GM19023 (cell line): ENCODE results near the gene AGRN.
"Not testable (repeated sequence)": the region's sequence is repeated elsewhere in the genome, so short reads cannot be mapped to it uniquely, and the experiment has no call there.

Source experiments
- ATAC-seq: cut with Tn5 transposase; IDR thresholded peaks from one replicate; pipeline ENCODE4 v1.9.1; 2021; ENCODE audit warnings: mild to moderate bottlenecking, moderate library complexity; ENCODE audit not compliant: unreplicated experiment

Gene AGRN

DNA sequence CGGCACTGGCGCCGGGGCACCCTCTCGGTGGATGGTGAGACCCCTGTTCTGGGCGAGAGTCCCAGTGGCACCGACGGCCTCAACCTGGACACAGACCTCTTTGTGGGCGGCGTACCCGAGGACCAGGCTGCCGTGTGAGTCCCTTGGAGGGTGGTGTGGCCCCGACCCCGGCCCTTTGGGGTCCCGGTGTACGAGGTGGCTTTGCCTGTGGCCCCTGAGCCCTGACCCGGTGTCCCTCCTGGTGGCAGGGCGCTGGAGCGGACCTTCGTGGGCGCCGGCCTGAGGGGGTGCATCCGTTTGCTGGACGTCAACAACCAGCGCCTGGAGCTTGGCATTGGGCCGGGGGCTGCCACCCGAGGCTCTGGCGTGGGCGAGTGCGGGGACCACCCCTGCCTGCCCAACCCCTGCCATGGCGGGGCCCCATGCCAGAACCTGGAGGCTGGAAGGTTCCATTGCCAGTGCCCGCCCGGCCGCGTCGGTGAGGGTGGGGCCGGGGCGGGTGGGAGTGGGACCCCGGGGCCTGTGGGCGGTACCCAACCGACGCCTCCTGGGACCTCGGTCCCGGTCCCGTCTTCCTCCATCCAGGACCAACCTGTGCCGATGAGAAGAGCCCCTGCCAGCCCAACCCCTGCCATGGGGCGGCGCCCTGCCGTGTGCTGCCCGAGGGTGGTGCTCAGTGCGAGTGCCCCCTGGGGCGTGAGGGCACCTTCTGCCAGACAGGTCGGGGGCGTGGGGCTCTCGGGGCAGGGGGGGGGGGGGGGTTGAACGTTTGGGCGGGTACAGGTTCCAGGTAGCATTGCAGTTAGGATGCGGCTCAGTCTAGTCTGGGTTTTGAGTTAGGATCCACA lies 29.6 kb downstream of the AGRN start:
- no peak for ATAC-seq

GRCh38 chr1:1050577-1051052 lies 30.7 kb downstream of the AGRN start:
- no peak for ATAC-seq

GRCh38 chr1:1051127-1051810 lies 31.3 kb downstream of the AGRN start:
- ATAC-seq = no peak

GRCh38 chr1:1052003-1052840 lies 32.3 kb downstream of the AGRN start:
- ATAC-seq = no peak

- ATAC-seq = no peak
Measured at GRCh38 chr1:1053022-1053421, 33.1 kb downstream of the AGRN start.

DNA sequence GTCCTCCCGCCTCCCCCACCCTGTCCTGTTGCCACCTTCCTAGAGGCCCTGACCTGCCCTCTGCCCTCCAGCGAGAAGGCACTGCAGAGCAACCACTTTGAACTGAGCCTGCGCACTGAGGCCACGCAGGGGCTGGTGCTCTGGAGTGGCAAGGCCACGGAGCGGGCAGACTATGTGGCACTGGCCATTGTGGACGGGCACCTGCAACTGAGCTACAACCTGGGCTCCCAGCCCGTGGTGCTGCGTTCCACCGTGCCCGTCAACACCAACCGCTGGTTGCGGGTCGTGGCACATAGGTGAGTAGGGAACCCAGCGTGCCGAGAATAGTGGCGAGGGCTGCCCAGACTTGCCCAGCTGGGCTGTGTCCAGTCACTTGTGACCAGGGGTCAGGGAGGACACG lies 33.8 kb downstream of the AGRN start:
- ATAC-seq = no peak

- no peak for ATAC-seq
Measured at GRCh38 chr1:1054099-1054700, 34.3 kb downstream of the AGRN start.

DNA sequence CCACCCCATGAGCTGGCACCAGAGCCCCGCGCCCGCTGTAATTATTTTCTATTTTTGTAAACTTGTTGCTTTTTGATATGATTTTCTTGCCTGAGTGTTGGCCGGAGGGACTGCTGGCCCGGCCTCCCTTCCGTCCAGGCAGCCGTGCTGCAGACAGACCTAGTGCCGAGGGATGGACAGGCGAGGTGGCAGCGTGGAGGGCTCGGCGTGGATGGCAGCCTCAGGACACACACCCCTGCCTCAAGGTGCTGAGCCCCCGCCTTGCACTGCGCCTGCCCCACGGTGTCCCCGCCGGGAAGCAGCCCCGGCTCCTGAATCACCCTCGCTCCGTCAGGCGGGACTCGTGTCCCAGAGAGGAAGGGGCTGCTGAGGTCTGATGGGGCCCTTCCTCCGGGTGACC lies 35.1 kb downstream of the AGRN start:
- no peak for ATAC-seq

DNA sequence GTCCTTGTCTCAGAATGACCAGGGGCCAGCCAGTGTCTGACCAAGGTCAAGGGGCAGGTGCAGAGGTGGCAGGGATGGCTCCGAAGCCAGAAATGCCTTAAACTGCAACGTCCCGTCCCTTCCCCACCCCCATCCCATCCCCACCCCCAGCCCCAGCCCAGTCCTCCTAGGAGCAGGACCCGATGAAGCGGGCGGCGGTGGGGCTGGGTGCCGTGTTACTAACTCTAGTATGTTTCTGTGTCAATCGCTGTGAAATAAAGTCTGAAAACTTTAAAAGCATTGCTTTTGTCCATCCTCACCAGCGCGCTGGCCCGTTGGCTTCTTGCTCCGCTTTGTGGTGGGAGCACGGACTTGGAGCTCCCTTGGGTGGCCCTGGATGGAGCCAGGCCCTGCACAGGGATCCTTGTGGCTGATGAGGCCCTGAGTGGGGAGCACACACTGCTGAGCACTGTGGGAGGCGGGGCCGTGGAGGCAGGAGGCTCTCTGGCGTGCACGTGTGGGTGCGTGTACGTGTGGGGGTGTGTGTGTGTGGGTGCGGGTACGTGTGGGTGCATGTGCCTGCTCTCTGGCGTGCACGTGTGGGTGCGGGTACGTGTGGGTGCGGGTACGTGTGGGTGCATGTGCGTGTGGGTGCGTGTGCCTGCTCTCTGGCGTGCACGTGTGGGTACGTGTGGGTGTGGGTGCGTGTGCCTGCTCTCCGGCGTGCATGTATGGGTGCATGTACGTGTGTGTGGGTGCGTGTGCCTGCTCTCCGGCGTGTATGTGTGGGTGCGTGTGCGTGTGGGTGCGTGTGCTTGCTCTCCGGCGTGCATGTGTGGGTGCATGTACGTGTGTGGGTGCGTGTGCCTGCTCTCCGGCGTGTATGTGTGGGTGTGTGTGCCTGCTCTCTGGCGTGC lies 36.2 kb downstream of the AGRN start:
- ATAC-seq = no peak

GRCh38 chr1:1057769-1058087 lies 37.8 kb downstream of the AGRN start:
- not testable (repeated sequence) for ATAC-seq

- ATAC-seq = no peak
Measured at GRCh38 chr1:1058088-1058905, 38.4 kb downstream of the AGRN start.

GRCh38 chr1:1058921-1059493 lies 39.1 kb downstream of the AGRN start:
- ATAC-seq = peak; percentile 29

GRCh38 chr1:1059494-1060280 lies 39.8 kb downstream of the AGRN start:
- ATAC-seq = peak; percentile 61

DNA sequence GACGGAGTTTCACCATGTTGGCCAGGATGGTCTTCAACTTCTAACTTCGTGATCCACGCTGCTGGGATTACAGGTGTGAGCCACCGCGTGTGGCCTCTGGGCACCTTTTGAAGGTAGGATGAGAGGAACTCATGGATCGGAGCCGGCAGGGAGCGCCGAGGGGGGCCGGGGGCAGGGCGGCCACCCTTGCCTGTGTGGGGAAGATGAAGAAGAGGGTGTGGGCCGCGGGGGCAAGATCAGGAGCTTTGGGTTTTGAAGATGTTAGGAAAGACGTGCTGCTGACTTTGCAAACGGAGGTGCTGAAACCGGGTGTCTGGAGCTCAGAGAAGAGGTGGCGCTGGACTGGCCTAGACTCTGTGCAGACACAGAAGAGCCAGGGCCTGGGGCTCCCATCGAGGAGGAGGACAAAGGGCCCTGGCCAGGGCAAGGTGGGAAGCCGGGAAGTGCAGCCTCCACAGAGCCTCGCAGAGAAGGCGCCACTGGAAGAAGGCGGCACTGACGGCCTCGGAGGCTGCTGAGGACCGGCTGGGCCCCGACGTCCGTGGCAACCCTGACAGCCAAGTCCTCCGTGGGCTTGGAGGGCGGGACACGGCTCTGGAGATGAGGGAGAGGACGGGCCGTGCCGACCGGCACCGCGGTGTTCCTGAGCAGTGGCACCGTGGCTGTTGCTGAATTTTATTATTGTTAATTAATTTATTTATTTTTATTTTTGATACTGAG lies 40.5 kb downstream of the AGRN start:
- ATAC-seq = no peak

DNA sequence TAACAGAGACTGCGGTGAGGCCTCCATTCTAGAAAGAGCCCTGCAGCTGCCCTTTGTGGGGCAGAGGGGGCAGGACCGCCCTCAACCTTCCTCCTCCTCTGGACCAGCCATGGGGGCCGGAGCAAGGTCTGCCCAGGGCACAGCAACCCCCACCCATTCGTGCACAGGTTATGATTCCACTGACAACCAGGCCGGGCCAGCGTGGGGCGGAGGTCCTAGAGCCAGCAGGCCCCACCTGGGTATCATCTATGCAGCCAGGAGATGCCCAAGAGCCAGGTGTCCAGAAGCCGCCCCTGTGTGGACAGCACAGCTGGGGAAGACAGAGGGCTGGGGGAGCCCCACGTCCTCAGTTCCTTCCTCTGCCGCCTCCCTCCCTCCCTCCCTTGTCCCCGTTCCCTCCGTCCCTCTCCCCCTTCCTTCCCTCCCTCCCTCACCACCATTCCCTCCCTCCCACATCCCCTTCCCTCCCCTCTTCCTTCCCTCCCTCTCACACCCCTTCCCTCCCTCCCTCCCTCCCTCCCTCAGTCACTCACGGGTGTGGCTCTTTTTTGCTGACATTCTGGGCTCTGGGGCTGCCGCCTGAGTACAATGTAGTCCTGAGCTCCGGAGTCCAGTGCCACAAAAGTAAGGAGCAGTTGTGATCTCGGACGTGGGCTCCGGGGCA lies 41.9 kb downstream of the AGRN start:
- ATAC-seq = no peak

DNA sequence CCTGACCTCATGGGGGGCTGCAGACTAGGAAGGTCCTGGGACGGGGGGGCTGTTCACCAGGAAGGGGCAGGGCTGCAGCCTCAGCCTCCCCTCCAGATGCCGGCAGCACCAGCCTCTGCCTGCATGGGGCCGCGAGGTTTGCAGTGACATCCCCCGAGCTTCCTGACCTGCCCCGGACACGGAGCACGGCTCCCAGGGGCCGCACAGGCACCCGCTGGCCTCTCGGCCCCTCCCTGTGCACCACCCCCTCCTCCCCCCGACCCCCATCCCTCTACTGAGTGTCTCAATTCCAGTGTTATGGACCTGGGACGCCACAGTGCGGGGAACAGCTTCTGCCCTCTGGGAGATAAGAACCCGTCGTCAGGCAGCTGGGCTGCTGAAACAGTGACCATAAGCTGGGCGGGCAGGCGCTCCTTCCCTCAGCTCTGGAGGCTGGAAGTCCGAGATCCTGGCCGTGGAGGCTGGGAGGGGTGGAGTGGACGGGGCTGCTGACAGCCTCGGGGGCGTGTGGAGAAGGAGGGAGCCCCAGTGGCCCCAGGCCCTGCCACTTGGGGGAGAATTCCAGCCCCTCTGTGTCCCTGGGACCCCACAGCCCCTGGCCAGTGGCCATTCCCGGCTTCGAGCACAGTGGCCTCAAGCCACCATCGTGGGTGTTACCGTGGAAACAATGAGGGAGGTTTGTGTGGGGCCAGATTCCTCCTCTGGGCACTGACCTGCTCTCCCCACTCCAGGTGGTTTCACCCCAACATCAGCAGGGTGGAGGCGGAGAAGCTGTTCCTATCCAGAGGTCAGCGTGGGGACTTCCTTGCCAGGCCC lies 42.6 kb downstream of the AGRN start:
- ATAC-seq = no peak
